Urinary bladder (tissue), 4 donors: ENCODE results near the gene CSMD2. TPM values are rescaled to one million over a fixed set of nuclear protein-coding genes. Genes with fewer than 3 reads are reported as not detected.

Experiments
- DNase-seq: peaks from one replicate; pipeline ENCODE4 v3.0.0-alpha.2; 2015; ENCODE audit errors: extremely low spot score
- H3K27ac ChIP-seq: one replicate; pipeline ENCODE4 v1.5.1; 2013; ENCODE audit warnings: low read depth, mild to moderate bottlenecking, moderate library complexity
- H3K36me3 ChIP-seq: one replicate; pipeline ENCODE4 v1.6.1; 2013; ENCODE audit warnings: mild to moderate bottlenecking, moderate library complexity; ENCODE audit not compliant: insufficient read depth
- H3K4me1 ChIP-seq: one replicate; pipeline ENCODE4 v1.6.1; 2013; ENCODE audit warnings: mild to moderate bottlenecking, moderate library complexity; ENCODE audit not compliant: insufficient read depth
- H3K4me3 ChIP-seq: one replicate; pipeline ENCODE4 v1.5.1; 2013; ENCODE audit warnings: low read depth, low read length
- WGBS: extraction: QIAGEN DNeasy Blood & Tissue Kit; methylation state at CpG from one replicate; pipeline ENCODE4 v1.1.7; 2013; 5-methylcytosine and 5-hydroxymethylcytosine counted together
- polyA plus RNA-seq: library from polyadenylated mRNA; stranded (reverse); fragments of 200-250 nt; gene quantifications from one replicate; pipeline ENCODE4 v1.2.3, GENCODE V29; 2013
- total RNA-seq: library from RNA; depleted of rRNA; stranded (reverse); fragments of >200 nt; gene quantifications from one replicate; pipeline ENCODE4 v1.2.3, GENCODE V29; 2014
- donor health status: healthy with polysubstance abuse.
- donor health status: healthy.

Gene CSMD2
- total and polyA plus RNA-seq, 2 donors, result 0.32 to 0.42 TPM

- no peaks in the 10 kb centered on the region for H3K36me3 ChIP-seq
- no peak overlapping the region for H3K27ac ChIP-seq
- H3K4me1 ChIP-seq, result no peaks in the 10 kb centered on the region
- H3K4me3 ChIP-seq, result no peak overlapping the region
- DNase-seq, result no peak
- 59% methylated on average over 7 of the region's 7 CpGs for WGBS
Measured at GRCh38 chr1:34140011-34140676, 24.9 kb downstream of the CSMD2 start.

GRCh38 chr1:34137411-34137810 is 27.6 kb downstream of the CSMD2 start:
- WGBS, result 77% methylated on average over 3 of the region's 3 CpGs
- Histone ChIP-seq H3K36me3 (no peaks in the 10 kb centered on the region), H3K4me3 (no peak overlapping the region), H3K4me1 (no peaks in the 10 kb centered on the region), H3K27ac (no peak overlapping the region)
- DNase-seq, result no peak

DNA sequence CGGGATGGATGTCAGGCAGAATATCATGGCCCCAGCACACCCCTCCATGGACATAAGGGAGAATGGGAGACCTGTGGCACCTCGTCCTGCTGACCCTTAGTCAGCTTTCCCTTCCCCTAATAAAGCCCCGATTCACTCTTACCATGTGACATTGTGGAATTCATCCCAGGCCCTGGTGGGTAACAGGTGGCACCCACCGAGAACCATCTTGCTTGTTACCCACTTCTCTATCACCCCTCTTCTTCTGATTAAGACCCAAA is 32.9 kb downstream of the CSMD2 start:
- no peak overlapping the region for H3K4me3 ChIP-seq
- DNase-seq, result no peak
- WGBS, result 80% methylated on average over 4 of the region's 4 CpGs
- no peak overlapping the region for H3K27ac ChIP-seq
- no peaks in the 10 kb centered on the region for H3K36me3 ChIP-seq
- no peaks in the 10 kb centered on the region for H3K4me1 ChIP-seq

DNA sequence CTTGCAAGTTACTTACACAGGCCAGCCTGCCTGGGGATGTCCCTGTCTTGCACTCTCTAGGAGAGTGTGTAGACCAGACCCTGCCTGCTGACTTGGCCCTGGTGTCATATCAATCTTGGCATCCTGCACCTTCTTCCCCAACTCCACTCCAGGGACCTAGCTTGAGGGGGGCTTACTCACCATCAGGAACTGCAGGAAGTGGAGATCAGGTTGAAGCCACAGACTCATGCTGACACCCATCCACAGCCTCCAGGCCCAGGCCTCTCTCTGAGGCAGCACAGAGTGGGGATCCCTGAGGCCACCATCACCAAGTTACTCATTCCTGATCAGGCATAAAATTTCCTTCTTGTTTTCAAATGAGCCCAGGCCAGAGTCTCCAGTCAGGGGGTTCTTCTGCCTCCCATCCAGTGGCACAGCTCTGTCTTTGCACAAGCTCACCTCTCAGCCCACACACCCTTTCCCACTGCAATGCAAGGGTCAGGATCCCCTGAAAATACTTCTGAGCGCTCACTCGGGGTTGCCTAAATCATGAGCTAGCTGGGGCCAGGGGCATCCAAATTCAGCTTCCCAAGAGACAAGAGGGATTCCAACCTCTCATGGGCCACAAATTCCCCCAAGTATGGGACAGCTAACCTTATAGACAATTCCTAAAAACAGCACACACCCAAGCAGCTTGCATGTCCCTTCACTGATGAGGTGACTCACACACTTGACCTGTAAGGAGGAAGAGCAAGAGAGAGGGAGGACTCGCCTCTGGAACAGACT is 33.5 kb downstream of the CSMD2 start:
- 93% methylated on average over 3 of the region's 3 CpGs for WGBS
- no peaks in the 10 kb centered on the region for H3K36me3 ChIP-seq
- no peak for DNase-seq
- H3K4me1 ChIP-seq, result no peaks in the 10 kb centered on the region
- H3K27ac ChIP-seq, result no peak overlapping the region
- H3K4me3 ChIP-seq, result no peak overlapping the region

GRCh38 chr1:34130306-34130705 is 34.7 kb downstream of the CSMD2 start:
- DNase-seq, result no peak
- Histone ChIP-seq H3K4me1 (no peaks in the 10 kb centered on the region), H3K27ac (no peak overlapping the region), H3K4me3 (no peak overlapping the region), H3K36me3 (no peaks in the 10 kb centered on the region)
- 86% methylated on average over 5 of the region's 5 CpGs for WGBS

- H3K4me1 ChIP-seq, result no peaks in the 10 kb centered on the region
- H3K27ac ChIP-seq, result no peak overlapping the region
- H3K36me3 ChIP-seq, result no peaks in the 10 kb centered on the region
- 76% methylated on average over 6 of the region's 6 CpGs for WGBS
- no peak overlapping the region for H3K4me3 ChIP-seq
- no peak for DNase-seq
Measured at GRCh38 chr1:34129630-34130029, 35.4 kb downstream of the CSMD2 start.

GRCh38 chr1:34128186-34128889 is 36.7 kb downstream of the CSMD2 start:
- no peak for DNase-seq
- Histone ChIP-seq H3K36me3 (no peaks in the 10 kb centered on the region), H3K4me1 (no peaks in the 10 kb centered on the region), H3K27ac (no peak overlapping the region), H3K4me3 (no peak overlapping the region)
- WGBS, result 87% methylated on average over 13 of the region's 13 CpGs

DNA sequence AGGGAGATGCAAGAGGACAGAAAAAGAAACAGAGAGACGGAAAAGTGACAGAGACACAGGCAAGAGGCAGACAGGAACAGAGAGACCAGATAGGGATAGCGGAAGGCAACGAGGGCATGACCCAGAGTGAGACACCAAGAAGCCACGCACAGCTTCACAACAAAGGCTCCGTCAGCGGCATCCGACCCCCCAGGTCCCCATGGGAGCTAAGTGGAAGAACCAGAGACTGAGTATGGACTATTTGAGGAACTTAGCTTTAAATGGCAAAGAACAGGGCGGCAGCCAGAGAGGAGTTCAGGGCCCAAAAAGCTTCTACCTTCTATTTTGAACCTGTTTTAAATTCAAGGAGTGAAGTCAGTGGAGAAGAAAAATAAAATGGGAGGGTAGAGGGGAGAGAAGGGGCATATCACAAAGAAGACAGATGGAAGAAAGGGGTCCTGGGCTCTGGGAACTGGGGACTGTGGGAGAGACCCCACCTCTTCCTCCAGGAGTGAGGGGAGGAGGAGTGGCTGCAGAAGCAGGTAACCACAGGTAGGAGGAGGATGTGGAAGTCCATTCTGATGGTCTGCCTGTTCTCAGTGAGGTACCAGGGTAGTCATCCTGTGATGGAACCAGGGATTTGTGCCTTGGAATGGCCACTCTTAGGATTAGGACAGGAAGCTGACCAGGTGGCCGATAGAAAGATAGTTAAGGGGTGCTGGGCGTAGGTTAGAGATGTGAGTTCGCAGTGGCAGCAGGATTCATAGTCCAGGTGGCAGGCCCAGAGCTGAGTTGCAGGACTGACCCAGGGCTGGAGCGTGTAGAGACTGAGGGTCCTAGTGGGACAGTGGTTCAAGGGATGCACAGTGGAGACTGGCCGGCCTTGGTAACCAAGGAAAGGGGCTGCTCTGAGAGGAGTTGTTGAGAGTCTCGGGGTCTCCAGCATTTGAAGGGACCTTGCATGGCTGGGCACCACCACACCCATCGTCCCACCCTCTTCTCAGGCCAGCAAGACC is 37.7 kb downstream of the CSMD2 start:
- Histone ChIP-seq H3K4me1 (no peaks in the 10 kb centered on the region), H3K27ac (no peak overlapping the region), H3K4me3 (no peak overlapping the region), H3K36me3 (no peaks in the 10 kb centered on the region)
- DNase-seq, result no peak
- WGBS, result 71% methylated on average over 15 of the region's 15 CpGs

DNA sequence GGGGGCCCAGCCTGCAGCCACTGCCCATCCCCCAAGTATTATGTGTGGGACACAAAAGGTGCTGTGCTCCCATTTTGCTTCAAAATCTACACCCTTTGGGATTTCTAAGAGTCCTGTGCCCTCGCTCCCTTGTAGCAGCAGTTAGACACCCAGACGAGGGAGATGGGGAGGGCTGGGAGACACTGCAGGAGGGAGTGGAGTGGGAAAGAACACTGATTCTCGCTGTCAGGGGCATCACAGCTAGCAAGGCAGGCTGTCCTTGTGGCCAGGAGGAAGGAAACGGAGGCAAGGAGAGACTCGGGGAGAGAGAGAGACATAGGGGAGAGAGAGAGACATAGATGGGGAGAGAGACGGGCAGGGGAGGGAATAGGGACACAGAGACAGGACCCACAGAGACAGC is 38.5 kb downstream of the CSMD2 start:
- DNase-seq, result no peak
- Histone ChIP-seq H3K36me3 (no peaks in the 10 kb centered on the region), H3K4me1 (no peaks in the 10 kb centered on the region), H3K4me3 (no peak overlapping the region), H3K27ac (no peak overlapping the region)
- WGBS, result 58% methylated on average over 6 of the region's 6 CpGs

DNA sequence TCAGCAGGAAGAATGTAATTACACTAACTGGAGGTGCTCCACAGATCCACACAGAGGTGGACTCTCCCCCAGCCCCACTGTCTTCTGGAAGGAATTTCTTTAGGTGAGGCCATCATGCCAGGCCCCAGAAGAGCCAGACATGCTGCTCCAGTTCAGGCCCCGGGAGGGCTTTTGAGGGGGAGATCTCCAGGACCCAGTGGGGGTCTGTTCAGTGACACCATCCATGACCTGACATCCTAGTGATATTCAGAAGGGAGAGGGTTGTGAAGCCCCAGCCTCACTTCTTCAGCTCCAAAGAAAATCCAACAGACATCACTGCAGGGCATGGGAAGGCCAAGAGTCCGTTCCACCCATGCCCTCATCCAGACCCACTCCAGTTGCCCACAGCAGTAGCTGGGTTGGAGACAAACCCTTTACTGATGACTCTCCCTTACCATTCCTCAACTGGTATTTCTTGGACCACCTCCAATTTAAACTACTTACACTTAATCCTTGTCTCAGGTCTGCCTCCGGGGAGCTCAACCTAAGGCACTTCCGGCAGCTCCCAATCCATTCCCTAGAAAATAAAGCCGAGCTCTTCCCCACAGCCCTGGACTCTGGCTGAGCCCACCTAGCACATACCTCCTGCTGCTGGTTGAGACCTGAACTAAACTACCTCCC is 39.2 kb downstream of the CSMD2 start:
- WGBS, result 68% methylated on average over 5 of the region's 5 CpGs
- H3K36me3 ChIP-seq, result no peaks in the 10 kb centered on the region
- DNase-seq, result no peak
- no peaks in the 10 kb centered on the region for H3K4me1 ChIP-seq
- no peak overlapping the region for H3K27ac ChIP-seq
- H3K4me3 ChIP-seq, result no peak overlapping the region

GRCh38 chr1:34122080-34122932 is 42.7 kb downstream of the CSMD2 start:
- DNase-seq, result no peak
- Histone ChIP-seq H3K36me3 (no peaks in the 10 kb centered on the region), H3K4me3 (no peak overlapping the region), H3K4me1 (no peaks in the 10 kb centered on the region), H3K27ac (no peak overlapping the region)
- WGBS, result 80% methylated on average over 10 of the region's 10 CpGs

DNA sequence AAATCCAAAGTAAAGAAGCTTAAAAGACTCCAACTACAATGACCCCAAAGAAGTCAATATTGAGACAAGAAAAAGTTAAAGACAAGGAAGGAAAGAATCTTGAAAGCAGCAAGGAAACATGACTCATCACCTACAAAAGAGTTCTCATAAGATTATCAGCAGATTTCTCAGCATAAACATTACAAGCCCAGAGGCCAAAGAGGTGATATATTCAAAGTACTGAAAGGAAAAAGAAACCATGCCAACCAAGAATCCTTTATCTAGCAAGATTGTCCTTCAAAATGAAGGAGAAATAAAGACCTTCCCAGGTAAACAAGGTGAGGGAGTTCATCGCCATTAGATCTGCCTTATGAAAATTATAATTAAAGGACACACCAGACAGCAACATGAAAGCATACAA is 49.8 kb downstream of the CSMD2 start:
- Histone ChIP-seq H3K4me1 (no peaks in the 10 kb centered on the region), H3K36me3 (no peaks in the 10 kb centered on the region), H3K4me3 (no peak overlapping the region), H3K27ac (no peak overlapping the region)
- WGBS, result 95% methylated on average over 1 of the region's 1 CpG
- DNase-seq, result no peak
